HG03469 (cell line): ENCODE measurements around the gene SHLD2.
"Not testable (repeated sequence)": the region's sequence is repeated elsewhere in the genome, so short reads cannot be mapped to it uniquely, and the experiment has no call there.

Source experiments
- ATAC-seq: cut with Tn5 transposase; IDR thresholded peaks from one replicate; pipeline ENCODE4 v1.9.1; 2021; ENCODE audit warnings: mild to moderate bottlenecking, moderate library complexity, moderate number of reproducible peaks; ENCODE audit not compliant: unreplicated experiment

SHLD2 gene

DNA sequence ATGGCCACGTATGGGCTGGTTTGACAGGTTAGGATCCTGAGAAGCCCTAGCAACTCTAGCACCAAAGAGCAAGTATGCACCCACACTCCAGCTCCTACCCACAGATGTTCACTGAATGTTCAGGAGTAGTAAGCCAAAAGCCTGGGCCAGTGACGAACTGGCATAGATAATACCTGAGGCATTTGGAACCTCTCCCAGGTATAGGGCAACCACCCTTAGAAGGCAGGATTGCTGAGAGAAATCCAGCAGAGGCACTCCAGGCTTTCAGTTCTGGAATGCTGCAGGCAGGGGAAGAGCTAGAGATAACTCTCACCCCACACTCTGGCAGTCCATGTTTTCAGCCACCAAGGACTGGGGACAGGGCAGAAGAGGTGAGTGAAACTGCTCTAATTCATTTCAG, 39.4 kb downstream of the SHLD2 start:
- not testable (repeated sequence) for ATAC-seq

DNA sequence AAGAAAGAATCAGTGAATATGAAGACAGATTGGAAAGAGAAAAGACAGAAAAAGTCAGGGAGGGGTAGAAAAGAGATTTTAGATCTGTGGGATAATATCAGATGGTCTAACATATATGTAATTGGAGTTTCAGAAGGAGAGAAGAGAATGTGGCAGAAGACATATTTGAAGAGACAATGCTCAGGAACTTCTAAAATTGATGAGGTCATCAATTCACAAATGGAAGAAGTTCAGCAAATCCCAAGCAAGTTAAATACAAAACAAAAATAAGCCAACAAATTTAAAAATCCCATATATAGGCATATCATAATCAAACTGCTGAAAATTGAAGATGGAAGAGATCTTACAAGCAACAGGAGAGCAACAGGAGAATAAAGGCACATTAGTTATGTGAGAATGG, 42.5 kb downstream of the SHLD2 start:
- ATAC-seq: not testable (repeated sequence)

DNA sequence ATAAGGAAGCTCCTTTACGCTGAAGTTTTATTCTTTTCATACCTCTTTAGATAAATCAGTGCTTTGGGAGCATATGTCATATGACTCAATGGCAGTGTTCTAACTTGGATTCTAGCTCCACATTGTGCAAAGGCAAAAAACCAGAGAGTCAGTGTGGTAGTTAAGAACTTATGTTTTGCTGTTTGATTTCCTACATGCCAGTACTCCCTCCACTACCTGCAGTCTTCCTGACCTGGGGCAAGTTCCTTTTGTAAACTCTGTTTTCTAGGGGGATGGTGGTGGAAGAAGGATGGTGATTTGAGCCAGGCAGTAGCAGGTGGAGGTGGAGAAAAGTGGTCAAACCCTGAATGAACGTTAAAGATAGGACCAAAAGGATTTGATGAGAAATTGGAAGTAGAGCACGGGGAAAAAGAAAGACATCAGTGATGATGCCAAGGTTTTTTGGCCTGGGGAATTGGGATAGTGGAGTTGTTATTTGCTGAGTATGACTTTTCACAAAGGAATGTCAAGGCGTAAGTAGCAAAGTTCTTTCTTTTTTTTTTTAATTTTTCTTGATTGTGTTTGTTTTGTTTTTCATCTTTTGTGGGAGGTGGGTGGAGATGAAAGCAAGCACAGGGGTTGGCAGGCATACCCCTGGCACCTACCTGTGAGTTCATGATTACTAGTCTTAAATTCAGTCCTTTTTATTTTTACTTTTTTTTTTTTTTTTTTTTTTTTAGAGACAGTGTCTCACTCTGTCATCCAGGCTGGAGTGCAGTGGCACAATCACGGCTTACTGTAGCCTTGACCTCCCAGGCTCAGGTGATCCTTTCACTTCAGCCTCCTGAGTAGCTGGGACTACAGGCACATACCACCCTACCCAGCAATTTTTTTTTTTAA, 47.5 kb downstream of the SHLD2 start:
- not testable (repeated sequence) for ATAC-seq

DNA sequence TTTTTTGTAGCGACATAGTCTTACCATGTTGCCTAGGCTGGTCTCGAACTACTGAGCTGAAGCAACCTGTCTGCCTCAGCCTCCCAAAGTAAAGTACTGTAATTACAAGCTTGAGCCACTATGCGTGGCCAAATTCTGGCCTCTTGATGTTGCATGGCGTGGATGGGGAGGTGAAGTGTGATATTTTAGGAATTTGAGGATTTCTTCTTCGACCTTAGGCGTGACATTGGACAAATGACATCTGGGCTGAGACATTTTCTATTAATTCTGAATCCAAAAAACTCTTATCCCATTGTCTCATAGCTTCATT, 48.1 kb downstream of the SHLD2 start:
- ATAC-seq: not testable (repeated sequence)

DNA sequence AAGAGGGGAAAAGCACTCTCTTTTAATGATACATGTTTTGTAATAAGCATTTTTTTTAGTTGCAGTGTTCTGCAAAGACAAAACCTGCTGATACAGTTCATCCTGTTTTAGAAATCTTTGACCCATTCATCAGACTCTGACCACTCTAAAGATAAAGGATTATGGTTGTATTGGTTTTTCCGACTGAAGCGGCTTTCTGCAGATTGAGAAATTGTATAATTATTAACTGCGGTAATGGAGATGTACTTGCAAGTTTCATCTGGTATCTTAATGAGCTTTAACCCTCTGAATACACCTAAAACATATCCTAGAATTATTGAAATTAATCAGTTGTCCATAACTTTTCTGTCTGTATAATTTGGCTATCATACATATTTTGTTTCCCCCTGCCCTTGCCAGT, 50.6 kb downstream of the SHLD2 start:
- ATAC-seq: not testable (repeated sequence)

DNA sequence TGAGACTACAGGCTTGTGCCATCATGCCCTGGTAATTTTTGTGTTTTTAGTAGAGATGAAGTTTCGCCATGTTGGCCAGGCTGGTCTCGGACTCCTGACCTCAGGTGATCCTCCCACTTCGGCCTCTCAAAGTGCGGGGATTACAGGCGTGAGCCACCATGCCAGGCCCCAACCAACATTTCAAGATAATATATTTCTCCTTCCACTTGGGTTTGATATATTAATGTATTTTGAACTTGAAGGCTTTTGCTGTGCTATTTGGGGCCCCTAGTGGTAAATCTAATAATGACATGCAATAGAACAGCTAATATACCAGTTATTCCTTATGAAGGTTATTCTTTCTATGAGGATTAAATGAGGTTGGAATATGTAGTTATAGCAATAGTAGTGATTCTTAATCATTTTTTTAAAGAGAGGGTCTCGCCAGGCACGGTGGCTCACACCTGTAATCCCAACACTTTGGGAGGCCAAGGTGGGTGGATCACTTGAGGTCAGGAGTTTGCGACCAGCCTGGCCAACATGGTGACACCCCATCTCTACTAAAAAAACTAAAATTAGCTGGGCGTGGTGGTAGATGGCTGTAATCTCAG, 54.1 kb downstream of the SHLD2 start:
- ATAC-seq: not testable (repeated sequence)

DNA sequence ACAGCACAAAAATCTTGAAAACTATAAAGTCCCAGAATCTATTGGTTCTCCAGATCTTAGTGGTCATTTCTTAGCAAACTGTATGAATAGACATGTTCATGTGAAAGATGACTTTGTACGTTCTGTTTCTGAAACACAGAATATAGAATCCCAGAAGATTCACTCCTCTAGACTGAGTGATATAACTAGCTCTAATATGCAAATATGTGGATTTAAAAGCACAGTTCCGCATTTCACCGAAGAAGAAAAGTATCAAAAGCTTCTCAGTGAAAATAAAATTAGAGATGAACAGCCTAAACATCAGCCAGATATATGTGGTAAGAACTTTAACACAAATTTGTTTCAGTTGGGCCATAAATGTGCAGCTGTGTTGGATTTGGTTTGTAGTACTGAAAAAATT, 56.5 kb downstream of the SHLD2 start:
- not testable (repeated sequence) for ATAC-seq

DNA sequence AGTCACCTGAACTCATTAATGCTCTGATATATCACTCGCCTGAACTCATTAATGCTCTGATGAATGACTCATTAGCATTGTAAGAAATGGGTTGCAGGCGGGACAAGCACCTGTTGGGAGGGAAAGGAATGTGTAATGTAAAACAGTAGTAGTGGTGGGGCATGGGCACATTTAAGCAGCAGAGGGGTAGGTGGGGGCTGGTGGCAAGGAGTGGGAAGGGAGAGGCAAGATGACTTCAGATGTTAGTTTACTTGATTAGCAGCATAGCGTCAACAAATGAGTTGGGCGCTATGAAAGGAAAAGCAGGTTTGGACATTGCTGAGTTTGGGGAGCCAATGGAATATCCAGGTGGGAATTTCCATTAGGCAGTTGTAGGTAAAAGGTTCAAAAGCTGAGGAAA, 61.8 kb downstream of the SHLD2 start:
- ATAC-seq: not testable (repeated sequence)

DNA sequence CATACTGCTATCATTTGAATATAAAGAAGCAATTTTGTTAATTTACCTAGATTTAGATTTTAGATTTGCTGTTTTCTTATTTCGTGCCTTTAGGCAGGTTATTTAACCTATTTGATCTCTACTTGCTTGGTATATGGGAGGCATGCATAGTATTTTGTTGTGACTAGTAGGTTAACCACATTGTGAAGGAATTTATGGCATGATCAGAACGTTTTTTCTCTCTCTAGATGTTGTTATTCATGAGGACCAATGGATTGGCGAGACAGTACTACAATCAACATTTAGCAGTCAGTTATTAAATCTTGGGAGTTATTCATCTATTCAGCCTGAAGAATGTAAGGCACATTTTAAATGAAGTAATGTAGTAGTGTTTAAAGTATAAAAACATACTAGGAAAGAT, 62.8 kb downstream of the SHLD2 start:
- ATAC-seq: not testable (repeated sequence)

DNA sequence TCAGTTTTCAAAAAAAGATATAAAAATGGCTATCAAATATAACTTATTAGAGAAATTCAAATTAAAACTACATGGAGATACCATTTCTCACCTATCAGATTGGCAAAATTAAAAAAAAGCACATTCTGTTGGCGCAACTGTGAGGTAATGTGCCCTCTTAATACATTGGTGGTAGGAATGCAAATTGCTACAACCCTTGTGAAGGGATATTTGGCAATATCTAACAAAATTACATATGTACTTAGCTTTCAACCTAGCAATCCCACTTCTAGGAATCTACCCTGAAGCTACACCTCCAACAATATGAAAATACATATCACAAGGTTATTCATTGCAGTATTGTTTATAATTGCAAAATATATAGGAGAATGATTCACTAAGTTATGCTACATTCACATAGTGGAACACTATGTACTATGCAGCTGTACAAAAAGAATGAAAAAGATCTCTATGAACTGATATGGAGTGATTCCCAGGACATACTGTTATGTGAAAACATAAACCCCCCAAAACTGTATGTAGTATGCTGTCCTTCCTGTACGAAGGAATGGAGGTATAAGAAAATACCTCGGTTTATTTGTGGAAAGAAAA, 67.8 kb downstream of the SHLD2 start:
- not testable (repeated sequence) for ATAC-seq

DNA sequence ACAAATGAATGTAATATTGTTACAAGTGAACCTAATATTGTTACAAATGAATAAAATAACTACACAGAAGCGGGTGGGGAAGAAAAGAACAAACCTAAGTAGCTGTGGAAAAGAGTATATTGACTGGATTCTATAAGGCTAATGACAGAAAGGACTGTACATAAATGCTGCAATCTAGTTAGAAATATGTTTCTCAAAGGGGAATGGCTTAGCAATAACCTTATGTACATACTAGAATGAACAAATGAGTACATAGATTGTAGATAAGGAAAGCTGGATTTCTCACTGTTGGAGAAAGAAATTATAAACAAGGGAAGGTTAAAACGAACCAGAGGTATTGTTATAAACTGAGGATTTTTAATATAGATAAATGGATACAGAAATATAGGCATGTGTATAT, 68.4 kb downstream of the SHLD2 start:
- not testable (repeated sequence) for ATAC-seq

DNA sequence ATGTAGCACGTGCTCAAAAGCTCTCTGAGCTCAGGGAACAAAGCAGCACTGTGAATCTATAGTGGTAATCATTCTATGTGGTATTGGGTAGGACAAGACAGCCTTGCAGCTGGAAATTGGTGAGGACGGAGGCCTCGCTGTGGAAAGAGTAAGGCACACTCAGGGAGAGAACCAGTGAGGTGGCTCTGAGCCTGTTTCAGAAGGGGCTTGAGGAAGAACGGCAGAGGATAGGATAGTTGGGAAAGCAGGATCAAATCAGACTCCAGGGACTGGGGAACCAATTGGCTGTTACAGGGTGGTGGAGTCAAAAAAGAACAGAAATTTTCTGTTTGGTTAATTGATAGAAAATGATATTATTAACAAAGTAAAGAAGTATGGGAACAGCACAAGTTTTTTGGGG, 74.9 kb downstream of the SHLD2 start:
- not testable (repeated sequence) for ATAC-seq

DNA sequence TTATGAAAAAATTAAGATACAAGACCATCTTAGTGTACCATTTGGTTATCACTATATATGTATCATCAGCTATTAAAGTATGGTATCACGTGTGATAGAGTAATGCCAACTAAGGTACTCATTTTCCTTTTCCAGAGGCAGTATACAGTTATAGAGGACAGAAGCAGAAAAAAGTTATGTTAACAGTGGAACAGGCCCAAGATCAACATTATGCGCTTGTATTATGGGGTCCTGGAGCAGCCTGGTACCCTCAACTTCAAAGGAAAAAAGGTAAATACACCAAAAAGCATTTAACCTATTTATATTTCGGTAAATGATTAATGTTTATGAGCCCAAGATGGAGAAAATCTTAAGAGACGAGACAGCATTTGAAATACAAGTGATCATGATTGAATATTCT, 75.7 kb downstream of the SHLD2 start:
- ATAC-seq: not testable (repeated sequence)

DNA sequence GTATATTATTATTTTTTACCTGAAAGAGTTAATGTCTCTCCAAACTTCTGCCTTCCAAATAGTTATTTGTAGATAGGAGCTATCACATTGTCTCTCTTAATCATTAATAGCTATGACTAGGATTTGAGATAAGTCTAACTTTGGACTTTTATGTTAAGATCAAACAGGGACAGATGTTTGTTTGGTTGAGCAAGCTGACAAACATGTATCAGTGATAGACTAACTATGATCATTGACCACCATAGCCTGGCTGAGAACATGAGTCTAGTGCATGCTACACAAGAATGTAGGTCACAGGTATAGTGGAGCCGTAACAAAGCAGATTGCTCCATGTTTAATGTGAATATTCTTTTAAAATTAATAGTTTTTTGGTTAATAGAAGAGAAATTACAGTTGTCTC, 76.7 kb downstream of the SHLD2 start:
- ATAC-seq: not testable (repeated sequence)

DNA sequence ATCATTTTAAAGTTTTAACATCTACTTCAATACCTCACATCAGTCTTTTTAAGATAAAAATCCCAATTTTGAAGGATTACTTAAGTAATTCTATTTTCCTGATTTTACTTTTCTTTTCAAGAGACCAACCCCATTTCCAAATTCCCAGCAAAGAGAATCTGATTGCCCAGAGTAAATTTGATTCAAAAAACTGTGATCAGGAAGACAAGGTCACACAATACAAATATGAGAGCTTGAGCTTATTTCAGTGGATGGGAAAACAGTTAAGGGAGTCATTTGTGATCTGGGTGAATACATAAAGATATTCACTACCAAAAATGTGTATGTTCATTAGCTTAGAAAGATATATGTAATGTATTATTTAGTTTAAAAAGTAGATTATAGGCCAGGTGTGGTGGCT, 77.2 kb downstream of the SHLD2 start:
- ATAC-seq: not testable (repeated sequence)

DNA sequence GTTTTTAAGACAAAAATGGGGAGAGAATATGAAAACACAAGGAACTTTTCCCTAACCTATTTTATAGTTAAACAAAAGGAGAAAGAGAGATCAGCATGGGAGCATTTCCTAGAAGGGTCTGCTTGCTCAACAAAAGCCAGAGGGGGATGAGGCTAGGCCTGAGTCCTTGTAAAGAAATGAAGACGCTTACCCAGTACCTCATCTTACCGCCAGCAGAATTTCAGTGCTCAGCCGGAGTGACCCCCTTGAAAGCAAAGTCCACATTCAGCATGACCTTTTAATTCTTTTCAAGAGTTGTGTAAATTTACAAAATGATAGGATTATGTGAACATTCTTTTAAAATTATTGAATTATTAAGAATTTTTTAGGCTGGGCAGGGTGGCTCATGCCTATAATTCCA, 82.6 kb downstream of the SHLD2 start:
- not testable (repeated sequence) for ATAC-seq

DNA sequence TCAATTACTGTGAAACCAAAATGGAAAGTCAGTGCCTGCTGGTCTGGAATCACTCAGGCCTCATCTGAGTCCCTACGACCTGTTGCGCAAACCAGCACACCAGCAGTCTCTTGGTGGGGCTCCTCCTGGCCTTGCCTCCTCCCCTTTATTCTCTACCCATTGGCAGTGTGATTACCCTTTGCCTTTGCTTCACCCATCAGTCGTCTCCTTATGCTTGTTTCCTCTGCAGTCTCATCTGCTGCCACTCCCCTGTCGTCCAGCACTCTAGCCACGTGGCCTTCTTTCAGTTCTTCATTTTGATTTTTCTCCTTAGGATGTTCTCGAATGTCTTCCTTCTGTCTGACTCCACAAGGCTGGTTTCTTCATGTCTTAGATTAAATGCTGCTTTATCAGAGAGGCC, 89.4 kb downstream of the SHLD2 start:
- ATAC-seq: not testable (repeated sequence)

DNA sequence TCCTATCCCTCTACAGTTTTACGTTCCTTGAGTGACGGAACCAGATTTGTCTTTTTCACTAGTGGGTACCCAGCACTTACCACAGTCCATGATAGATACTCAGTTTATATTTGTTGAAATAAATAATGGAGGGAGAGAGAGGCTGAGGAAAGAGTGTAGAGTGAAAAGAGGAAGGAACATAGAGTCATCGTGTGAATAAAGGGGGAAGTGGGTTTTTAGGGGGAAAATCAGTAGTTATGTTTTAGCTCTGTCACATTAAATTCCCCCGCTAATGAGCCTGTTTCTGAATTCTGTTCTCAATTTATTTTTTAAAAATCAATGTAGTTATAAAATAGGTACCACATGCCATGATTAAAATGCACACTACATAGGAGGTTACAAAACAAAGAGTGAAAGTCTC, 91.0 kb downstream of the SHLD2 start:
- ATAC-seq: not testable (repeated sequence)

DNA sequence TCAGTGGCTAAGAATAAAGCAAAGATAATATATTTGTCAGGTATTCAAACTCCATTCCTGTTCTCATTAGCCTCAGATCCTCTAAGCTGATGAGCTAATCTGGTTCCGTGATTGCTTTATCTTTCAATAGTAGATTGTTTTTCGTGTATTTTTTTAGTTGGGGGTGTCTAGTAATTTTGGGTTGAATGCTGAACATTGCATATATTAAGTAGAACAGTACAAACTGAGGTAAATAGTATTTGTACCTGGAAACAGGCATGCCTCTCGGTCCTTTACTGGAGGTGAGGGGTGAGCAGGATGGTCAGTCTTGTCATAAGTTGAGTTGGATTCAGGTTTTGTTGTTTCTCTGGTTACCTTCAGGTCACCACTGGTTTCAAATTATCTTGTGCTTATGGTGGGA, 92.6 kb downstream of the SHLD2 start:
- ATAC-seq: not testable (repeated sequence)

DNA sequence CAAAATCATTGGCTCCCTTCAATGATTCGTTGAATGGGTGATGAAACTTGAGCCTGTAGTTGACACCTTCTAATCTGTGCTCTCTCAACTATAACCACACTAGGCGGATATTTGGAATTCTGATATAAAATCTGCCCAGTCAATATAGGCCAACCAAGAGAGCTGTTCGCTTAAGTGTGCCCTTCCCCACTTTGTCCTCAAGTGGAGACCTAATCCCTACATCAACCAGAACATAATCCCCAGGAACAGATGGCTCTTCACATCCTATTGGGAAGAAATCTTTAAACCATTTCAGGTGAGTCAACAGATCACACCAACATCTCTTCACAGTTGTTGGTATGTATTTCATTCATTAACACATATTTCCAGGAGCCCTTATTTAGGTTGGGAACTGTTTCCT, 96.8 kb downstream of the SHLD2 start:
- ATAC-seq: not testable (repeated sequence)

DNA sequence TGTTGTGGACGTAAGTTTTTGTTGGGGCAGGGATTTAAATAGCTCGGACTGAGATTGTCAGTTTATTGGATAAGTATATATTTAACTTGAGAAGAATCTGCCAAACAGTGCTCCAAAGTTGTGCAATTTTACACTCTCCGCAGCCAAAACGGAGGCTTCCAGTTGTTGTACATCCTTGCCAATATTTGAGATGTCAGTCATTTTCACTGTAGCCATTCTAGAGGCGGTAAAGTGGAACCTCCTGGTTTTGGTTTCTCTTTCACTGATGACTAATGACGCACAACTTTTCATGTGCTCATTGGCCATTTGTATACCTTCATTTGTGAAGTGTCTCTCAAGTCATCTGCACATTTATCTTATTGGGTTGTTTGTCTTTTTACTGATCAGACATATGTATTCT, 105.9 kb downstream of the SHLD2 start:
- not testable (repeated sequence) for ATAC-seq

DNA sequence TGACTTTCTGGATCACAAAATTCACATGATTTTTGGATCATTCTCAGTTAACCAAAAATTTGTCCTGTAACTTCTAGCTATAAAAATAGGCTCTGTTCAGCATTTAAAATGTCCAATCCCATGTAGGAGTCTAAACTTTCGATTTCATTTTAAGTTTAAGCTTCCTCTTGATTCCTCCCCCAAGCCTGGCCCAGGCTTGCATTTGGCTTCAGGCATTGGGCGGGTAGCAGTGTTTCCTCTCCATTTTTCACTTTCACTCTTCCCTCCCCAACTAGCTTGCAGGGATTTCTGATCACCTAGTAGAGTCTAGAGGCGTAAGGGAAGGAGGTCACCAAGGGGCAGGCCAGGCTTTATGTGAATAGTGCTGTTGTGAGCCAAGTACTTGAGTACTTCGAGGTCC, 109.8 kb downstream of the SHLD2 start:
- ATAC-seq: not testable (repeated sequence)
